Astrocyte (in vitro differentiated cells and primary cell): ENCODE measurements around the gene GAPVD1. TPM values are rescaled to one million over a fixed set of nuclear protein-coding genes. Genes with fewer than 3 reads are reported as not detected.
"Not testable (repeated sequence)": the region's sequence is repeated elsewhere in the genome, so short reads cannot be mapped to it uniquely, and the experiment has no call there.

Experiments used
- DNase-seq: peaks from one replicate; pipeline ENCODE4 v3.0.0-alpha.2; 2010; ENCODE audit warnings: low read depth
- FAIRE-seq: peaks from 2 replicates; lab custom pipeline; 2011; peaks lifted over from hg19 to GRCh38; lab: Jason Lieb, UNC
- H2AFZ ChIP-seq: 2 replicates; pipeline ENCODE4 v1.6.0; 2012; ENCODE audit warnings: low read depth, low read length, inconsistent platforms
- H3K27ac ChIP-seq: 2 replicates; pipeline ENCODE4 v1.5.1; 2011; ENCODE audit warnings: low read depth, low read length, inconsistent platforms
- H3K27me3 ChIP-seq: 2 replicates; pipeline ENCODE4 v1.6.0; 2011; ENCODE audit warnings: low read length, inconsistent platforms; ENCODE audit not compliant: insufficient read depth
- H3K36me3 ChIP-seq: 2 replicates; pipeline ENCODE4 v1.5.1; 2011; ENCODE audit warnings: low read length, inconsistent platforms; ENCODE audit not compliant: insufficient read depth
- H3K4me1 ChIP-seq: 2 replicates; pipeline ENCODE4 v1.5.1; 2011; ENCODE audit warnings: low read length, inconsistent platforms; ENCODE audit not compliant: insufficient read depth
- H3K4me2 ChIP-seq: 2 replicates; pipeline ENCODE4 v1.6.0; 2012; ENCODE audit warnings: low read length, inconsistent platforms
- H3K4me3 ChIP-seq: 2 replicates; pipeline ENCODE4 v1.5.1; 2011; ENCODE audit warnings: low read depth, mild to moderate bottlenecking, low read length, inconsistent platforms; ENCODE audit not compliant: insufficient read depth
- H3K79me2 ChIP-seq: 2 replicates; pipeline ENCODE4 v1.6.0; 2012; ENCODE audit warnings: mild to moderate bottlenecking, low read length, inconsistent platforms; ENCODE audit not compliant: insufficient read depth
- H3K9ac ChIP-seq: 2 replicates; pipeline ENCODE4 v1.6.0; 2012; ENCODE audit warnings: mild to moderate bottlenecking, low read length, inconsistent platforms
- H3K9me3 ChIP-seq: 2 replicates; pipeline ENCODE4 v1.5.1; 2012; ENCODE audit warnings: low read depth, mild to moderate bottlenecking, low read length, inconsistent platforms; ENCODE audit not compliant: insufficient read depth
- H4K20me1 ChIP-seq: 2 replicates; pipeline ENCODE4 v1.6.0; 2012; ENCODE audit warnings: low read length, inconsistent platforms; ENCODE audit not compliant: insufficient read depth
- H3K27ac Mint-ChIP-seq: one replicate; pipeline ENCODE4 v1.8.0; 2021; ENCODE audit warnings: mild to moderate bottlenecking, mixed read lengths; ENCODE audit not compliant: unreplicated experiment
- H3K27me3 Mint-ChIP-seq: one replicate; pipeline ENCODE4 v1.8.0; 2021; ENCODE audit warnings: low read depth, mixed read lengths; ENCODE audit not compliant: unreplicated experiment
- H3K36me3 Mint-ChIP-seq: one replicate; pipeline ENCODE4 v1.8.0; 2021; ENCODE audit warnings: low read depth, mixed read lengths; ENCODE audit not compliant: unreplicated experiment
- H3K4me1 Mint-ChIP-seq: one replicate; pipeline ENCODE4 v1.8.0; 2021; ENCODE audit warnings: low read depth, mixed read lengths; ENCODE audit not compliant: unreplicated experiment
- H3K4me3 Mint-ChIP-seq: one replicate; pipeline ENCODE4 v1.8.0; 2021; ENCODE audit warnings: mild to moderate bottlenecking, moderate library complexity, mixed read lengths; ENCODE audit not compliant: unreplicated experiment
- H3K9me3 Mint-ChIP-seq: one replicate; pipeline ENCODE4 v1.8.0; 2021; ENCODE audit warnings: mild to moderate bottlenecking, mixed read lengths; ENCODE audit not compliant: unreplicated experiment
- CTCF ChIP-seq: IDR thresholded peaks from 2 replicates; pipeline ENCODE4 v1.5.1; 2011; ENCODE audit warnings: low read depth, mild to moderate bottlenecking, inconsistent platforms, low read length, moderate library complexity; ENCODE audit not compliant: insufficient read depth
- EZH2 ChIP-seq: IDR thresholded peaks from 2 replicates; pipeline ENCODE4 v1.6.1; 2012; ENCODE audit warnings: mild to moderate bottlenecking, low read length, inconsistent platforms; ENCODE audit not compliant: insufficient read depth
- total RNA-seq: library from RNA; stranded (reverse); gene quantifications from 2 replicates; pipeline ENCODE4 v1.2.1, GENCODE V29; 2021

GAPVD1 gene
- total RNA-seq, 1 donor from 2014 or later = 54.4 TPM

GRCh38 chr9:125312411-125312810 is 50.8 kb downstream of the GAPVD1 start:
- Histone ChIP-seq H3K79me2 (no peaks in the 10 kb centered on the region), H4K20me1 (peaks cover 12% of the 10 kb centered on the region), H3K9me3 (no peaks in the 10 kb centered on the region), H3K4me2 (no peak overlapping the region), H3K4me1 (no peaks in the 10 kb centered on the region), H3K27ac (no peak overlapping the region), H3K36me3 (peaks cover 15% of the 10 kb centered on the region), H3K27me3 (no peaks in the 10 kb centered on the region), H3K9ac (no peak overlapping the region), H2AFZ (no peak overlapping the region), H3K4me3 (no peak overlapping the region)
- Mint-ChIP-seq H3K27me3 (no peaks in the 10 kb centered on the region), H3K4me1 (no peaks in the 10 kb centered on the region), H3K4me3 (no peak overlapping the region), H3K27ac (no peak overlapping the region), H3K9me3 (no peaks in the 10 kb centered on the region), H3K36me3 (peaks cover 20% of the 10 kb centered on the region)
- DNase-seq (no peak), FAIRE-seq (no peak)
- TF ChIP-seq EZH2 = no peak
- TF ChIP-seq CTCF = no peak

GRCh38 chr9:125316359-125316758 is 54.7 kb downstream of the GAPVD1 start:
- H3K27ac Mint-ChIP-seq, H3K79me2 ChIP-seq, H3K9me3 ChIP-seq, H2AFZ ChIP-seq, H3K9me3 Mint-ChIP-seq, H3K27me3 Mint-ChIP-seq, H3K4me1 ChIP-seq, H3K27me3 ChIP-seq, H3K27ac ChIP-seq, H3K4me1 Mint-ChIP-seq, H3K4me2 ChIP-seq, H3K9ac ChIP-seq, DNase-seq, H3K4me3 ChIP-seq, FAIRE-seq, H3K4me3 Mint-ChIP-seq: not testable (repeated sequence)
- H3K36me3 Mint-ChIP-seq = peaks cover 25% of the 10 kb centered on the region
- H3K36me3 ChIP-seq = peaks cover 16% of the 10 kb centered on the region
- H4K20me1 ChIP-seq = peaks cover 13% of the 10 kb centered on the region

- H3K9me3 ChIP-seq = no peaks in the 10 kb centered on the region
- no peaks in the 10 kb centered on the region for H3K27me3 ChIP-seq
- H3K79me2 ChIP-seq = no peaks in the 10 kb centered on the region
- FAIRE-seq = no peak
- H3K9ac ChIP-seq = no peak overlapping the region
- H3K9me3 Mint-ChIP-seq = no peaks in the 10 kb centered on the region
- H3K36me3 Mint-ChIP-seq = peaks cover 25% of the 10 kb centered on the region
- no peaks in the 10 kb centered on the region for H3K4me1 ChIP-seq
- no peak overlapping the region for H3K4me3 ChIP-seq
- no peak overlapping the region for H3K27ac Mint-ChIP-seq
- H3K27me3 Mint-ChIP-seq = no peaks in the 10 kb centered on the region
- TF ChIP-seq EZH2 = no peak
- TF ChIP-seq CTCF = no peak
- H3K4me2 ChIP-seq = no peak overlapping the region
- no peak overlapping the region for H3K4me3 Mint-ChIP-seq
- no peaks in the 10 kb centered on the region for H3K4me1 Mint-ChIP-seq
- H3K36me3 ChIP-seq = peaks cover 9% of the 10 kb centered on the region
- H2AFZ ChIP-seq = no peak overlapping the region
- DNase-seq = no peak
- H3K27ac ChIP-seq = no peak overlapping the region
- peaks cover 13% of the 10 kb centered on the region for H4K20me1 ChIP-seq
Observed at GRCh38 chr9:125317704-125318103, 56.1 kb downstream of the GAPVD1 start.
